Liver (tissue), 9 donors: ENCODE results near the gene ITPKB. TPM values are rescaled to one million over a fixed set of nuclear protein-coding genes. Genes with fewer than 3 reads are reported as not detected.

Source experiments
- DNase-seq: peaks from one replicate; pipeline ENCODE4 v3.0.0-alpha.2; 2017; ENCODE audit warnings: low spot score
- H3K27ac ChIP-seq, 2 donors: one replicate each; pipeline ENCODE4 v1.7.0; 2013; ENCODE audit warnings: inconsistent platforms in 2 of 2, low read length in 2 of 2, control low read depth in 1 of 2, low read depth in 1 of 2, mild to moderate bottlenecking in 1 of 2
- H3K27me3 ChIP-seq, 4 donors: one replicate each; pipeline versions ENCODE4 v1.6.1 to v1.7.0; 2013; ENCODE audit warnings: low read length in 3 of 4, inconsistent platforms in 1 of 4, mild to moderate bottlenecking in 1 of 4, moderate library complexity in 1 of 4; ENCODE audit not compliant: control insufficient read depth in 4 of 4, insufficient read depth in 4 of 4
- H3K36me3 ChIP-seq, 4 donors: one replicate each; pipeline versions ENCODE4 v1.6.1 to v1.7.0; 2013; ENCODE audit warnings: low read length in 3 of 4, mild to moderate bottlenecking in 3 of 4, low read depth in 1 of 4, moderate library complexity in 1 of 4; ENCODE audit not compliant: control insufficient read depth in 4 of 4, insufficient read depth in 3 of 4
- H3K4me1 ChIP-seq, 4 donors: one replicate each; pipeline versions ENCODE4 v1.6.1 to v1.7.0; 2013; ENCODE audit warnings: low read length in 3 of 4, mild to moderate bottlenecking in 3 of 4, moderate library complexity in 1 of 4; ENCODE audit not compliant: control insufficient read depth in 4 of 4, insufficient read depth in 4 of 4
- H3K4me3 ChIP-seq, 3 donors: one replicate each; pipeline versions ENCODE4 v1.6.1 to v1.7.0; 2013; ENCODE audit warnings: low read length in 3 of 3, control low read depth in 1 of 3, low read depth in 1 of 3, mild to moderate bottlenecking in 1 of 3
- H3K9ac ChIP-seq, 2 donors: one replicate each; pipeline ENCODE4 v1.7.0; 2013; ENCODE audit warnings: low read length in 2 of 2, mild to moderate bottlenecking in 2 of 2, moderate library complexity in 2 of 2, control low read depth in 1 of 2, low read depth in 1 of 2
- H3K9me3 ChIP-seq, 4 donors: one replicate each; pipeline versions ENCODE4 v1.6.1 to v1.7.0; 2013; ENCODE audit warnings: low read length in 3 of 4; ENCODE audit not compliant: control insufficient read depth in 4 of 4
- ATF3 ChIP-seq: IDR thresholded peaks from 2 replicates; pipeline ENCODE4 v1.6.1; 2016; ENCODE audit warnings: antibody characterized with exemption
- EGR1 ChIP-seq, 2 donors: IDR thresholded peaks; 2 replicates each; pipeline ENCODE4 v1.6.1; 2016 to 2018; ENCODE audit warnings: antibody characterized with exemption in 2 of 2, low read depth in 2 of 2
- FOXA1 ChIP-seq: IDR thresholded peaks from 2 replicates; pipeline ENCODE4 v1.6.1; 2016; ENCODE audit warnings: antibody characterized with exemption
- FOXA2 ChIP-seq: IDR thresholded peaks from 2 replicates; pipeline ENCODE4 v1.6.1; 2016; ENCODE audit warnings: antibody characterized with exemption
- GABPA ChIP-seq, 2 donors: IDR thresholded peaks in 1 of 2; conservative IDR thresholded peaks in 1 of 2; 2 replicates each; pipeline ENCODE4 v1.6.1; 2016; ENCODE audit warnings: antibody characterized with exemption in 2 of 2, mild to moderate bottlenecking in 1 of 2, moderate library complexity in 1 of 2
- HNF4A ChIP-seq, 2 donors: conservative IDR thresholded peaks; 2 replicates each; pipeline ENCODE4 v1.6.1; 2016; ENCODE audit warnings: antibody characterized with exemption in 2 of 2, mild to moderate bottlenecking in 2 of 2
- HNF4G ChIP-seq: IDR thresholded peaks from 2 replicates; pipeline ENCODE4 v1.6.1; 2016; ENCODE audit warnings: antibody characterized with exemption
- JUND ChIP-seq, 2 donors: IDR thresholded peaks; 2 replicates each; pipeline ENCODE4 v1.6.1; 2016; ENCODE audit warnings: antibody characterized with exemption in 2 of 2
- MAX ChIP-seq: IDR thresholded peaks from 2 replicates; pipeline ENCODE4 v1.6.1; 2016; ENCODE audit warnings: antibody characterized with exemption
- NR2F2 ChIP-seq: IDR thresholded peaks from 2 replicates; pipeline ENCODE4 v1.6.1; 2016; ENCODE audit warnings: antibody characterized with exemption
- RAD21 ChIP-seq, 2 donors: IDR thresholded peaks; 2 replicates each; pipeline ENCODE4 v1.6.1; 2016; ENCODE audit warnings: antibody characterized with exemption in 2 of 2, mild to moderate bottlenecking in 2 of 2
- REST ChIP-seq: IDR thresholded peaks from 2 replicates; pipeline ENCODE4 v1.6.1; 2016; ENCODE audit warnings: antibody characterized with exemption, mild to moderate bottlenecking
- RXRA ChIP-seq, 2 donors: IDR thresholded peaks; 2 replicates each; pipeline ENCODE4 v1.6.1; 2017 to 2018; ENCODE audit warnings: antibody characterized with exemption in 2 of 2, mild to moderate bottlenecking in 1 of 2
- SP1 ChIP-seq: IDR thresholded peaks from 2 replicates; pipeline ENCODE4 v1.6.1; 2018; ENCODE audit warnings: antibody characterized with exemption, mild to moderate bottlenecking
- TAF1 ChIP-seq: conservative IDR thresholded peaks from 2 replicates; pipeline ENCODE4 v1.6.1; 2016; ENCODE audit warnings: antibody characterized with exemption, mild to moderate bottlenecking
- YY1 ChIP-seq: IDR thresholded peaks from 2 replicates; pipeline ENCODE4 v1.6.1; 2016; ENCODE audit warnings: antibody characterized with exemption, mild to moderate bottlenecking
- WGBS: extraction: QIAGEN DNeasy Blood & Tissue Kit; methylation state at CpG from one replicate; pipeline ENCODE4 v1.1.7; 2013; 5-methylcytosine and 5-hydroxymethylcytosine counted together
- polyA plus RNA-seq, 2 donors: library from polyadenylated mRNA; stranded (reverse) in 1 of 2; unstranded in 1 of 2; fragments of 200-250 nt in 1 of 2; fragments of >200 nt in 1 of 2; fragmentation: Nextera tagmentation in 1 of 2; extraction: Ambion mirVana in 1 of 2; gene quantifications; one replicate each; pipeline versions ENCODE4 v1.2.1 to v1.2.3, GENCODE V29; 2013 to 2015
- total RNA-seq, 2 donors: library from RNA; depleted of rRNA; stranded (reverse); fragments of >200 nt; gene quantifications; one replicate each; pipeline ENCODE4 v1.2.3, GENCODE V29; 2014
- TF ChIP-seq, protein P1 (sequence below): IDR thresholded peaks from 2 replicates; pipeline ENCODE4 v1.6.1; 2016; ENCODE audit warnings: antibody characterized with exemption
- TF ChIP-seq, protein P2 (sequence below): fragments of 150-350 bp; IDR thresholded peaks from 2 replicates; pipeline ENCODE4 v1.5.1; 2017; ENCODE audit warnings: improper control_type of control experiment, low read depth, low read length; ENCODE audit not compliant: missing input control
- donor health status: healthy.
- donor health status: healthy.
- donor health status: healthy.
- donor health status: healthy.
- donor health status: healthy.

ITPKB gene
- 1 to 10 TPM; 5.6 to 5.8 TPM for total RNA-seq
- 1 to 10 TPM in 1 of 2 donors, under 1 TPM in 1; 0.61 to 1.8 TPM for polyA plus RNA-seq

DNA sequence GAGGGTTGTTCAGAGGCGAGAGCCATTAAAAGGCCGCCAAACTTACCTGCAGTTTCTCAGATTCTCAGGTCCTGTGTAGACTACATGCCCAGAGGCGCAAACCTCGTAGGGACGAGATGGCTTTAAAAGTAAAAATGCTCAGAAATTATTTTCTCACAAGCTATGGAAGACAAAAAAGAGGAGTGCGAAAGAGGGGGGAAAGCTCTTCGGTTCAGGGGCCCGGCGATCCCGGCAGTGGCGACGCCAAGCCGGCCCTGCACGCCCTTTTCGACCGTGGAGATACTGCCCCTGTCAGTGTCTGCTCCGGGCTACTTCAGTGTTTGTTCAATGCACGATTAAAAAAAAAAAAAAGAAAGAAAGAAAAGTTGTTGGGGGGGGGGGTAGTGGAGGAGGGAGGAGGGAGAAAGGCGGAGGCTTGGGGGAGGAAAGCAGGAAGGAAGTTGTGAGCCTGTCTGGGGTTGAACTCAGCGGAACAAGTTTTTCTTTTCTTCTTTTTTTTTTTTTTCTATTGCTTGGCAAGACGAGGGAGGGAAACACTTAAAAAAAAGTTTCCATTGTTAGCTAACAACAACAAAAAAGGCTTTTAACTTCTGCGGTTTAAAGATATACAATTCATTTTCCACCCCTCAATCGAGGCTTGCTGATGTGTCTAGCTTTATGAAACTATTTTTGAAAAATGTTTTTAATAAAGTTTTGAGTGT is at the start of gene ITPKB:
ITPKB (minus strand) TSS at position 288 of the 701 bp plus-strand sequence. CDS start 1,824 bp downstream, outside the sequence.
- WGBS: 4% methylated on average over 23 of the region's 23 CpGs
- Histone ChIP-seq H3K9me3 (peaks cover 0 to 4% (median 0%) of the 10 kb centered on the region in 4 donors), H3K27ac (peak within 1 kb of the TSS; percentile 64 to 83), H3K36me3 (no peaks in the 10 kb centered on the region), H3K27me3 (peaks cover 0 to 3% (median 2%) of the 10 kb centered on the region in 4 donors), H3K4me3 (peak within 1 kb of the TSS; percentile 47 to 63 (median 62)), H3K9ac (peak within 1 kb of the TSS; percentile 56 to 72), H3K4me1 (peaks cover 17 to 41% (median 19%) of the 10 kb centered on the region in 4 donors)
- peak; percentile 46 for DNase-seq
- TF ChIP-seq REST: no peak
- peak; percentile 12 for TF ChIP-seq TAF1
- peak; percentile 58 for TF ChIP-seq NR2F2
- peak in 1 of 2 donors; percentile 38 for TF ChIP-seq GABPA (IDR thresholded peaks at IDR 0.05 in 1 of 2, conservative IDR thresholded peaks at IDR 0.05 in 1 of 2)
- TF ChIP-seq YY1: no peak
- peak; percentile 9 for TF ChIP-seq SP1
- TF ChIP-seq RAD21 (IDR thresholded peaks at IDR 0.05): peak in 1 of 2 donors; percentile 23

GRCh38 chr1:226787638-226788037 is 48.6 kb upstream of the ITPKB start:
- Histone ChIP-seq H3K27me3 (no peaks in the 10 kb centered on the region), H3K4me3 (no peak overlapping the region), H3K36me3 (no peaks in the 10 kb centered on the region), H3K9ac (no peak overlapping the region), H3K27ac (no peak overlapping the region), H3K9me3 (no peaks in the 10 kb centered on the region), H3K4me1 (no peaks in the 10 kb centered on the region)
- TF ChIP-seq FOXA2 (no peak), SP1 (no peak), JUND (IDR thresholded peaks at IDR 0.05) (no peak), REST (no peak), RXRA (IDR thresholded peaks at IDR 0.05) (no peak), TAF1 (no peak), FOXA1 (no peak), EGR1 (IDR thresholded peaks at IDR 0.05; ENCODE audit: low read depth in 2 of 2) (no peak), YY1 (no peak), GABPA (IDR thresholded peaks at IDR 0.05 in 1 of 2, conservative IDR thresholded peaks at IDR 0.05 in 1 of 2) (no peak), NR2F2 (no peak), HNF4A (conservative IDR thresholded peaks at IDR 0.05) (no peak), MAX (no peak), HNF4G (no peak), ATF3 (no peak), RAD21 (IDR thresholded peaks at IDR 0.05) (no peak)
- TF ChIP-seq, protein P1, sequence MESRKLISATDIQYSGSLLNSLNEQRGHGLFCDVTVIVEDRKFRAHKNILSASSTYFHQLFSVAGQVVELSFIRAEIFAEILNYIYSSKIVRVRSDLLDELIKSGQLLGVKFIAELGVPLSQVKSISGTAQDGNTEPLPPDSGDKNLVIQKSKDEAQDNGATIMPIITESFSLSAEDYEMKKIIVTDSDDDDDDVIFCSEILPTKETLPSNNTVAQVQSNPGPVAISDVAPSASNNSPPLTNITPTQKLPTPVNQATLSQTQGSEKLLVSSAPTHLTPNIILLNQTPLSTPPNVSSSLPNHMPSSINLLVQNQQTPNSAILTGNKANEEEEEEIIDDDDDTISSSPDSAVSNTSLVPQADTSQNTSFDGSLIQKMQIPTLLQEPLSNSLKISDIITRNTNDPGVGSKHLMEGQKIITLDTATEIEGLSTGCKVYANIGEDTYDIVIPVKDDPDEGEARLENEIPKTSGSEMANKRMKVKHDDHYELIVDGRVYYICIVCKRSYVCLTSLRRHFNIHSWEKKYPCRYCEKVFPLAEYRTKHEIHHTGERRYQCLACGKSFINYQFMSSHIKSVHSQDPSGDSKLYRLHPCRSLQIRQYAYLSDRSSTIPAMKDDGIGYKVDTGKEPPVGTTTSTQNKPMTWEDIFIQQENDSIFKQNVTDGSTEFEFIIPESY: no peak
- TF ChIP-seq, protein P2, sequence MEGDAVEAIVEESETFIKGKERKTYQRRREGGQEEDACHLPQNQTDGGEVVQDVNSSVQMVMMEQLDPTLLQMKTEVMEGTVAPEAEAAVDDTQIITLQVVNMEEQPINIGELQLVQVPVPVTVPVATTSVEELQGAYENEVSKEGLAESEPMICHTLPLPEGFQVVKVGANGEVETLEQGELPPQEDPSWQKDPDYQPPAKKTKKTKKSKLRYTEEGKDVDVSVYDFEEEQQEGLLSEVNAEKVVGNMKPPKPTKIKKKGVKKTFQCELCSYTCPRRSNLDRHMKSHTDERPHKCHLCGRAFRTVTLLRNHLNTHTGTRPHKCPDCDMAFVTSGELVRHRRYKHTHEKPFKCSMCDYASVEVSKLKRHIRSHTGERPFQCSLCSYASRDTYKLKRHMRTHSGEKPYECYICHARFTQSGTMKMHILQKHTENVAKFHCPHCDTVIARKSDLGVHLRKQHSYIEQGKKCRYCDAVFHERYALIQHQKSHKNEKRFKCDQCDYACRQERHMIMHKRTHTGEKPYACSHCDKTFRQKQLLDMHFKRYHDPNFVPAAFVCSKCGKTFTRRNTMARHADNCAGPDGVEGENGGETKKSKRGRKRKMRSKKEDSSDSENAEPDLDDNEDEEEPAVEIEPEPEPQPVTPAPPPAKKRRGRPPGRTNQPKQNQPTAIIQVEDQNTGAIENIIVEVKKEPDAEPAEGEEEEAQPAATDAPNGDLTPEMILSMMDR: no peak
- no peak for DNase-seq
- WGBS: 87% methylated on average over 7 of the region's 7 CpGs
